ENCODE results near the gene TGFB3.

DNA sequence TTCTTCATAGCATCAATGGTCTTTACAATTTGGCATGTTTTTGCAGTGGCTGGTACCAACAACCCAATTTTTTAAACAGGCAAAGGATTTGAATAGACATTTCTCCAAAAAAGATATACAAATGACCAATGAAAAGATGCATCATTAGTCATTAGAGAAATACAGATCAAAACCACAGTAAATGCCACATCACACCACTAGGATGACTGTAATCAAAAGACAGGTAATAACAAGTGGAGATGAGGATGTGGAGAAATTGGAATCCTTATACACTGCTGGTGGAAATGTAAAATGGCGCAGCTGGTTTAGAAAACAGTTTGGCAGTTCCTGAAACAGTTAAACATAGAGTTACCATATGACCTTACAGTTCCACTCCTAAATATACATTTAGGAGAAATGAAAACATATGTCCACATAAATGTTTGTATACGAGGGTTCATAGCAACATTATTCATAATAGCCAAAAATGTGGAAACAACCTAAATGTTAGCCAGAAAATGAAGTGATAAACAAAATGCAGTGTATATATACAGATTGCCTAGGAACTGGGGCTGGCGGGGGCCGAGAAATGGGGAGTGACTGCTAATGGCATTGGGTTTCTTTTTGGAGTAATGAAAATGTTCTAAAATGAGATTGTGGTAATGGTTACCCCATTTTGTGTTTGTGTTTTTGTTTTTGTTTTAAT, 55.2 kb downstream of the TGFB3 start:
- TF ChIP-seq EZH2 (IDR thresholded peaks at IDR 0.05; ENCODE audit: low read length) = no peak
- TF ChIP-seq, protein P1, sequence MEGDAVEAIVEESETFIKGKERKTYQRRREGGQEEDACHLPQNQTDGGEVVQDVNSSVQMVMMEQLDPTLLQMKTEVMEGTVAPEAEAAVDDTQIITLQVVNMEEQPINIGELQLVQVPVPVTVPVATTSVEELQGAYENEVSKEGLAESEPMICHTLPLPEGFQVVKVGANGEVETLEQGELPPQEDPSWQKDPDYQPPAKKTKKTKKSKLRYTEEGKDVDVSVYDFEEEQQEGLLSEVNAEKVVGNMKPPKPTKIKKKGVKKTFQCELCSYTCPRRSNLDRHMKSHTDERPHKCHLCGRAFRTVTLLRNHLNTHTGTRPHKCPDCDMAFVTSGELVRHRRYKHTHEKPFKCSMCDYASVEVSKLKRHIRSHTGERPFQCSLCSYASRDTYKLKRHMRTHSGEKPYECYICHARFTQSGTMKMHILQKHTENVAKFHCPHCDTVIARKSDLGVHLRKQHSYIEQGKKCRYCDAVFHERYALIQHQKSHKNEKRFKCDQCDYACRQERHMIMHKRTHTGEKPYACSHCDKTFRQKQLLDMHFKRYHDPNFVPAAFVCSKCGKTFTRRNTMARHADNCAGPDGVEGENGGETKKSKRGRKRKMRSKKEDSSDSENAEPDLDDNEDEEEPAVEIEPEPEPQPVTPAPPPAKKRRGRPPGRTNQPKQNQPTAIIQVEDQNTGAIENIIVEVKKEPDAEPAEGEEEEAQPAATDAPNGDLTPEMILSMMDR (optimal IDR thresholded peaks at IDR 0.05 in 1 of 3, IDR thresholded peaks at IDR 0.05 in 1 of 3, conservative IDR thresholded peaks at IDR 0.05 in 1 of 3; ENCODE audit: extremely low read depth in 1 of 3, insufficient read depth in 2 of 3, low read length in 3 of 3) = peak in 2 of 3 experiments; percentile 33 to 50
